Colonic mucosa (tissue), 4 donors: Measurements from ENCODE around the gene EOLA2. TPM values are rescaled to one million over a fixed set of nuclear protein-coding genes. Genes with fewer than 3 reads are reported as not detected.

ENCODE experiments used
- DNase-seq: peaks from one replicate; pipeline ENCODE4 v3.0.0-alpha.2; 2020
- H3K27ac ChIP-seq: fragments of 200-600 bp; one replicate; pipeline ENCODE4 v1.8.0; 2021
- H3K27me3 ChIP-seq: fragments of 200-600 bp; one replicate; pipeline ENCODE4 v1.8.0; 2021
- H3K36me3 ChIP-seq: fragments of 200-600 bp; one replicate; pipeline ENCODE4 v1.8.0; 2021
- H3K4me1 ChIP-seq: fragments of 200-600 bp; one replicate; pipeline ENCODE4 v1.8.0; 2021; ENCODE audit warnings: mild to moderate bottlenecking
- H3K4me3 ChIP-seq: fragments of 200-600 bp; one replicate; pipeline ENCODE4 v1.8.0; 2021
- H3K9ac ChIP-seq, 2 donors: one replicate each; pipeline ENCODE4 v1.7.0; 2013; ENCODE audit warnings: control low read depth in 2 of 2, low read depth in 2 of 2, low read length in 2 of 2
- H3K9me3 ChIP-seq: fragments of 200-600 bp; one replicate; pipeline ENCODE4 v1.8.0; 2021
- intact Hi-C: fragments of 100-400 bp; cut with DNase I; formaldehyde crosslinking; loops from one replicate; pipeline ENCODE4 v1.14.1; 2022
- total RNA-seq, 2 donors: library from RNA; stranded (reverse); fragmentation: NEBNext Ultra II Directional in 1 of 2; extraction: Animal tissue kit (Norgen Biotek cat#: 25700) in 1 of 2; gene quantifications; one replicate each; pipeline ENCODE4 v1.2.1, GENCODE V29; 2021
- TF ChIP-seq, protein P1 (sequence below): fragments of 200-600 bp; IDR thresholded peaks from one replicate; pipeline ENCODE4 v1.8.0; 2022; ENCODE audit warnings: antibody characterized with exemption, mild to moderate bottlenecking
- donor health status: healthy.
- donor health status: DM: no; HTN: no; CAD: no.
- donor health status: DM: no; HTN: no; CAD: no.

EOLA2 gene
- total RNA-seq, 2 donors from 2014 or later, result 28.2 to 28.4 TPM

GRCh38 chrX:149962859-149963757 is 24.8 kb upstream of the EOLA2 start:
- intact Hi-C loops, result no loop called here
- Histone ChIP-seq H3K27me3 (no peaks in the 10 kb centered on the region), H3K9ac (no peak overlapping the region), H3K9me3 (no peaks in the 10 kb centered on the region), H3K36me3 (no peaks in the 10 kb centered on the region), H3K4me3 (no peak overlapping the region), H3K27ac (no peak overlapping the region), H3K4me1 (no peaks in the 10 kb centered on the region)
- TF ChIP-seq, protein P1, sequence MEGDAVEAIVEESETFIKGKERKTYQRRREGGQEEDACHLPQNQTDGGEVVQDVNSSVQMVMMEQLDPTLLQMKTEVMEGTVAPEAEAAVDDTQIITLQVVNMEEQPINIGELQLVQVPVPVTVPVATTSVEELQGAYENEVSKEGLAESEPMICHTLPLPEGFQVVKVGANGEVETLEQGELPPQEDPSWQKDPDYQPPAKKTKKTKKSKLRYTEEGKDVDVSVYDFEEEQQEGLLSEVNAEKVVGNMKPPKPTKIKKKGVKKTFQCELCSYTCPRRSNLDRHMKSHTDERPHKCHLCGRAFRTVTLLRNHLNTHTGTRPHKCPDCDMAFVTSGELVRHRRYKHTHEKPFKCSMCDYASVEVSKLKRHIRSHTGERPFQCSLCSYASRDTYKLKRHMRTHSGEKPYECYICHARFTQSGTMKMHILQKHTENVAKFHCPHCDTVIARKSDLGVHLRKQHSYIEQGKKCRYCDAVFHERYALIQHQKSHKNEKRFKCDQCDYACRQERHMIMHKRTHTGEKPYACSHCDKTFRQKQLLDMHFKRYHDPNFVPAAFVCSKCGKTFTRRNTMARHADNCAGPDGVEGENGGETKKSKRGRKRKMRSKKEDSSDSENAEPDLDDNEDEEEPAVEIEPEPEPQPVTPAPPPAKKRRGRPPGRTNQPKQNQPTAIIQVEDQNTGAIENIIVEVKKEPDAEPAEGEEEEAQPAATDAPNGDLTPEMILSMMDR, result peak; percentile 45
- peak; percentile 43 for DNase-seq

- Histone ChIP-seq H3K27me3 (no peaks in the 10 kb centered on the region), H3K36me3 (no peaks in the 10 kb centered on the region), H3K9ac (no peak overlapping the region), H3K27ac (no peak overlapping the region), H3K4me3 (no peak overlapping the region), H3K4me1 (no peaks in the 10 kb centered on the region), H3K9me3 (no peaks in the 10 kb centered on the region)
- TF ChIP-seq, protein P1, result no peak
- intact Hi-C loops, result no loop called here
- no peak for DNase-seq
Observed at GRCh38 chrX:149962010-149962409, 23.7 kb upstream of the EOLA2 start.

DNA sequence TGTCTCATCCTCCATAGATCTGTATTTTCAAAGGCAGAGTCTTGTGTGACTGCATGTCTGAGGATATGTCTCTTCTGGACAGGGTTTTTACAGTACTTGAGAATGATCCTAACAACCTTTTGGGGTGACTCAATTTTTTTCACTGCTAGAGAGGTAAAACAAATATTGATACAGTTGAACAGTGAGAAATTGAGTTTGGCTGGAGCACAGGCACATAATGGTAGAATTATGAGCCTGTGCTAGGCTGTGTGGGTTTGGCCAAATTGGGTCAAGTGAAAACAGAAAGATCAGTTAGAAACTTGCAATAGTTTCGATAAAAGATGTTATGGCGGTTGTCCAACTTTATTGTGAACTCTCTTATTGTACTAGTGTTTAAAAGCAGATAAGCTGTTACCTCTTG is 23.3 kb upstream of the EOLA2 start:
- intact Hi-C loops, result no loop called here
- Histone ChIP-seq H3K9ac (no peak overlapping the region), H3K4me1 (no peaks in the 10 kb centered on the region), H3K9me3 (no peaks in the 10 kb centered on the region), H3K27ac (no peak overlapping the region), H3K27me3 (no peaks in the 10 kb centered on the region), H3K4me3 (no peak overlapping the region), H3K36me3 (no peaks in the 10 kb centered on the region)
- no peak for DNase-seq
- TF ChIP-seq, protein P1, result no peak

DNA sequence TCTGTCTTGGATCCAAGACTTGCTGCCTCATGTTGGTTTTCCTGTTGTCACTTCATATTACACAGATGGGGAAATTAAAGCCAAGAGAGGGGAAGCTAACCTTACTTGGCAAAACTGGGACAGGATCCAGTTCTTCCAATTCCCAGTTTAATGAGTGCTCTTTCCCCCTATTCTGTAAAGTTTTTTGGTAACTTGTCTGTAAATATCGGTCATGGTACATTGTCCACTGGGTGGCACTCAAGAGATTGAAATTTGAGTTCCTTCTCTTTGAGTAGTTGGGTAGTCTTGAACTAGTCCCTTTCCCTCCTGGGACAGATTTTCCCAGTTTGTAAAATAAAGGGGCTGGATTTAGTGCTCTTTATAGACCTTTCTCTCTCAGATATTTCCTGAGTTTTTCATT is 12.4 kb upstream of the EOLA2 start:
- no peak overlapping the region for H3K27ac ChIP-seq
- peak; percentile 31 for DNase-seq
- intact Hi-C loops, result no loop called here

DNA sequence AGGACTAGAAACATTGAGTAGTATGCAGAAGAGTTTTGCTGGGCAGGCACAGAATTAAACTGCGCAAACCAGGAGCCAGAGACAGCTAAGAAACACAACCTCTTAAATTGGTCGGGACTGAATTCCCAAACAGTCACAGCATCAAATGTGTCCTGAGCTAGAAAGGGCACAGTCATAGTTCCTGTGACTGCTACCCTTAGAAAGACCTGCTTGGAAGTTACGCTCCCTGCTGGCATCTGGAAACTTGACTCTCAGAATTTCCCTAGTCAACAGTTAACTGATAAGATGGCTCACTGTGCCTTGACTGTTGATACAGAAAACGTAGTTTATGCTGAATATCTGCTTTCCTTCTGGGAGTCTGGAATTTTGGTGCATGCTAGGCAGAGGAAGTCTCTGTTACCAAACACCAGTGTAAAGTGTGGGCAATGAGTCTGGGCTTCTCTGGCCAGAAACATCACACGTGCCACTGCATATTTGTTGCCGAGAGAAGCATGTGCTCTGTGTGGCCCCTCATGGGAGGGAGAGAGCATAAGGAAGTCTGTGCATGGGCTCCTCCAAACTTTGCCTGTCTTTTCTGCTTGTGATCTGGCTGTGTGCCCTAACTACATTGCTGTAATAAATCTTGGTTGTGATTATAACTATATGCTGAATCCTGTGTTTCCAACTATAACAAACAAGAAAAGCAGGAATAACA is 11.6 kb upstream of the EOLA2 start:
- H3K36me3 ChIP-seq, result no peaks in the 10 kb centered on the region
- no peak overlapping the region for H3K27ac ChIP-seq
- intact Hi-C loops, result no loop called here
- TF ChIP-seq, protein P1, result no peak
- H3K9ac ChIP-seq, result peak overlapping the region in 1 of 2 donors; percentile 31
- no peaks in the 10 kb centered on the region for H3K9me3 ChIP-seq
- no peaks in the 10 kb centered on the region for H3K4me1 ChIP-seq
- H3K4me3 ChIP-seq, result no peak overlapping the region
- DNase-seq, result no peak
- no peaks in the 10 kb centered on the region for H3K27me3 ChIP-seq

More for the DNA sequence above, 12.4 kb upstream of the EOLA2 start:
- Histone ChIP-seq H3K9ac (no peak overlapping the region), H3K4me3 (no peak overlapping the region), H3K36me3 (no peaks in the 10 kb centered on the region), H3K27me3 (no peaks in the 10 kb centered on the region), H3K4me1 (no peaks in the 10 kb centered on the region), H3K9me3 (no peaks in the 10 kb centered on the region)
- TF ChIP-seq, protein P1, result no peak
